NOMO-1 treated with dmso at 0.1 percent for 144 hours (cell line): Measurements from ENCODE around the gene PIK3C2G.
"Not testable (repeated sequence)": the region's sequence is repeated elsewhere in the genome, so short reads cannot be mapped to it uniquely, and the experiment has no call there.

Experiments used
- DNase-seq: peaks from one replicate; lab custom pipeline; 2025; ENCODE audit not compliant: unreplicated experiment; lab: John Stamatoyannopoulos, UW

PIK3C2G gene

DNA sequence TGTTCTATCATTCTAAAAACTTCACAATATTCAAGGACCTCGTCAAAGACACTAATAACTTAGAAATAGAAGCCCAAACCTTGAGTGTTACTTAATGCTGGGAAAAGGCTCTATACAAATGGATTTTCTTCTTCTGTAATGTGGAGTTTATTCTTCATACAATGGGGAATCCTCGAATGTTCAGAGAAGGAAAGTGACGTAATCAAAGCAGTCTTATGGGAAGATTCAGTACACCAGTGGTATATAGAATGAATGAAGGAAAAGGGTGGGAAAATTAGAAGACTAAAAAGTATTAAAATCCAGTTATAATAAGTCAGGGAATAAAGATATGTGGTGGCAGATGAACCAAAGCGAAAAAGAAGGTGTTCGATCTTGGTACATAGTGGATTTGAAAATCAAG lies 370.0 kb downstream of the PIK3C2G start:
- DNase-seq, result no peak

- DNase-seq, result no peak
Observed at GRCh38 chr12:18632848-18633247, 371.5 kb downstream of the PIK3C2G start.

- DNase-seq, result no peak
Observed at GRCh38 chr12:18634382-18634781, 373.1 kb downstream of the PIK3C2G start.

DNA sequence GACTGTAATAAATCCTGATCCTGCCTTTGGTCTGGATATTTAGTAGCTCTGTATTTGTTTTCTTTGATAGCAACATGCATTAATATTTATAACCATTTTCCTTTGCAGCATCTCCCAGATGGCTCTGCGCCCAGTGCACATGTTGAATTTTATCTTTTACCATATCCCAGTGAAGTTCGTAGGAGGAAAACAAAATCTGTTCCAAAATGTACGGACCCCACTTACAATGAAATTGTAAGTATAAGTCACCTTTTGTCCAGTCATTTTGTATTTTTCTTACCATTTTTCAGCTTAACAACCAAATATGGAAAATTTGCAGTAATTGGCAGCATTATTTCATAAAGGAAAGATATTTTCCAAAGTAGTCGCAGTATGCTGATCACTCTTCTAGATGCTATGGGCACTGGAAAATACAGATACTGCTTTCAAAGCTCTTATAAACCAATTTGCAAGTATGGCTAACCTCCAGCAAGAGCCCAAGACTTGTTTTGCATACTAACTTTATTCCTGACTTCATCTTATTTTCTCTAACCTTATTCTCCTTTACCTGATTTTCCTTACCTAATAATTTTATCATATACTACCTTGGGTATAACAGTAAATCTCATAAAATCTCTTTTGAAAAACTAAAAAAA lies 379.1 kb downstream of the PIK3C2G start:
- no peak for DNase-seq

DNA sequence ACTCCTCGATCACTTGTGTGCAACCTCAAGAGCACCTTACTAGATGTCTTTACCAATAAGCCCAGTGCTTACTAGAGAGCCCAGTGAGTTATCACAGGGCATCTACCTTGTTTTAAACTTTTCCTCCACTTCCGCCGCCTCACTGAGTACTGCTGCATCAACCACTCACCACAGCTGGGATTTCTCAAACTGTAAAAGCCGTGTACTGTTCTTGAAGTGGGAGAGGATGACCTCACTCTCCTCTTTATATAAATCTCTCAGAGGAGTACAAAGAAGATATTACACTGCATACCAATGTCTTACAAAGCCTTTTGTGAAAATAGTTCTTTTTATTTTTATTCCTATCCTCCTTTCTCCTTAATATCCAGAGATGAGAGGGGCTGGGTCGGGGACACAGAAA lies 382.4 kb downstream of the PIK3C2G start:
- DNase-seq, result no peak

- no peak for DNase-seq
Observed at GRCh38 chr12:18644564-18644963, 383.2 kb downstream of the PIK3C2G start.

- no peak for DNase-seq
Observed at GRCh38 chr12:18646286-18646890, 385.1 kb downstream of the PIK3C2G start.

GRCh38 chr12:18651525-18651924 lies 390.2 kb downstream of the PIK3C2G start:
- DNase-seq, result no peak

DNA sequence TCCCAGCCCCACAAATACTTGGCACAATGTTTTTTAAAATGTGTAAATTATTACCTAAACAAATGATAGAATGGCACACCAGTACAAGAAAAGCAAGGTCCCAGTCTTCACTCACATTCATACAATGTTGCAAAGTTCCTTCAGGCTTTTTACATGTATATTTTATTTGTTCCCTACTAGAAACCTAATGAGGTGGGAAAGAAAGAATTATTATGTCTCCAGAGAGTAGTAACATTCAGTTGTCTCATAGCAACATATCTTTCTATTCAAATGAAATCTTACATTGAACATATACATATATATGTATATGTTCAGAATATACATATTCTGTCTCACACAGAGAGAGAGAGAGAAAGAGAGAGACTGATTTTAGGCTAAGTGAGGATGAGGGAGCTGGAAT lies 391.3 kb downstream of the PIK3C2G start:
- no peak for DNase-seq

GRCh38 chr12:18653465-18653864 lies 392.1 kb downstream of the PIK3C2G start:
- DNase-seq, result no peak

GRCh38 chr12:18655351-18655750 lies 394.0 kb downstream of the PIK3C2G start:
- DNase-seq, result no peak

GRCh38 chr12:18658179-18658578 lies 396.9 kb downstream of the PIK3C2G start:
- no peak for DNase-seq

- no peak for DNase-seq
Observed at GRCh38 chr12:18658829-18659228, 397.5 kb downstream of the PIK3C2G start.

DNA sequence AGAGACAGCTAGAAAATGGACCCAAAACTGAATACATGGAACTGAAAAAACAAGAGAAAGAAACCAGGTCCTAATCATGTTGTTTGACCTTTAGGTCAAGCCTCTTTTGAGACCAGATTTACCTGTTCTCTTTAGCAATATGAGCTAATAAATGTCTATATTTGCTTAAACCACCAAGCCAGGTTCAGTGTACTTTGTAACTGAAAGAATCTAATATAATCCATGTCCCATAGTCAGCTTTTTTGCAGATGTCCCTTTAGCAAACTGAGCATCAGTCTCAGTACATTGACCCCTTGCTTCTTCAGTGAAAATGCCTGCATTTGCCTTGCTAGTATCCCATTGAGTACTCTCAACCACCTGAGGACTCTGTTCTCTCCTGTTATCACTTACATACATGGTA lies 414.8 kb downstream of the PIK3C2G start:
- DNase-seq, result no peak

DNA sequence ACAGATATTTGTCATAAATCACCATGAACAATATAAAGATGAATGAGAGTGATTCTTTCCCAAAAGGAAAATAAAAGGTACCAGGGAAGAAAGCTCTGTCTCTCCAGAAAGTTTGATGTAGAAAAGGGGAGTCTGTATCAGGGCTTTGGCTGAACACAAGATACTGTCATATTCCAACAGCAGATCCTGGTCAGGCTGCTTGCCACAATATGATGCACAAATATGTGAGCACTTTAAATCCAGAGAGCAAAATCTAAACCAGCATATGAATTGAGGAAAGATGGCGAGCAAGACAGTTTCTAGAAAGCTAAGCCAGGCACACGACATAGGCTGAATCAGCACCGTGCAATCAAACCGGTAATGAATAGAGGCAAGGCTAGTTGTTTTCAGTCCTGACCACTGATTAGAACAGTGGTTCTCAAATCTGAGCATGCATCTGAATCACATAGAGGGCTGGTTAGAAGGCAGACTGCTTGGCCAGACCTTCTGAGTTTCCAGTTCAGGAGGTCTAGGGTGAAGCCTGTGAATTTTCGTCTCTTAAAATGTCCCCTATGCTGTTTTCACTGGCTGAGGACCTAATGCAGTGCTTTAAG lies 415.8 kb downstream of the PIK3C2G start:
- no peak for DNase-seq

DNA sequence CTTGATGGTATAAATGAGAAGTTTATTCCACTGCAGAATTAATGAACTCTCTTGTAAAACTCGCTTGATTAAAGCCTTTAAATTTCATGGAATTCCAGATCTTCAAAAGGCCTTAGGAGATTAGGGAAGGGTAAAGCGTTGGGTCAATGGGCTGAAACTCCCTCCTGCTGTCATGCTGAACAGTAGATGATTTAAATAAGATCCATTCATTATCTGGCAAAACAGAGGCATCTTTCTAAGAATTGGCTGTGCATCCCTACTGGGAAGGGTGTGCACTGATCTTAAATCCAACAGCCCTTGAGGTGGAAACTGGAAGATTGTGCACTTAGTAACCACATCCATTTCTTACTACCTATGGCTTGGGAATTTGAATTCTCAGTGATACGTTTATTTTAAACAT lies 420.5 kb downstream of the PIK3C2G start:
- no peak for DNase-seq

- DNase-seq, result no peak
Observed at GRCh38 chr12:18683327-18684013, 422.2 kb downstream of the PIK3C2G start.

GRCh38 chr12:18684430-18684829 lies 423.1 kb downstream of the PIK3C2G start:
- no peak for DNase-seq

DNA sequence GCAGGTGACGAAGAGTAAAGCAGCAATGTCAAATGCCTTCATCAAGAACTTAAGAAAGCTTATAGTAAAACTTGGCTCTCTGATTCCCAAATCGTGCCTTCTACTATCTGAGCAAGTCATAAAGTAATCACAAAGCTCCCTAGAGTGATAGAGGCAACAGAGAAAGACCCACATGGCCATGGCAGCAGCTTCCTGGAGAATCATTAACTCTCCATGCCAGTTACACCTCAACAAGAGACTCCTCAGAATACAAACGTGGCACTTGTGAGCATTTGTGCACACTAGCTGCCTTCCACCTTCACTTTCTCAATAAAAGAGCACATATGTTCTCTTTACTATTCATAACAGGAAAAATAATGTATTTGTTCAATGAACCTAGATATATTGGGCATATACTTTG lies 428.5 kb downstream of the PIK3C2G start:
- no peak for DNase-seq

GRCh38 chr12:18690653-18691052 lies 429.3 kb downstream of the PIK3C2G start:
- no peak for DNase-seq

GRCh38 chr12:18693986-18694385 lies 432.7 kb downstream of the PIK3C2G start:
- DNase-seq, result not testable (repeated sequence)

GRCh38 chr12:18696971-18697602 lies 435.8 kb downstream of the PIK3C2G start:
- DNase-seq, result no peak
